Measurements from ENCODE around the gene ARID1B. TPM values are rescaled to one million over a fixed set of nuclear protein-coding genes. Genes with fewer than 3 reads are reported as not detected.

Gene ARID1B
- total and polyA plus RNA-seq, 2 experiments from 2014 or later: 41.9 to 72.7 TPM

- H3K4me1 ChIP-seq (ENCODE audit: low read depth): peaks cover 6% of the 10 kb centered on the region
- no peaks in the 10 kb centered on the region for H3K36me3 ChIP-seq
- DNase-seq (ENCODE audit: low read depth in 1 of 2, low spot score in 1 of 2): no peak
- no peak for TF ChIP-seq CTCF (IDR thresholded peaks at IDR 0.05; ENCODE audit: low read depth, low read length)
- no peaks in the 10 kb centered on the region for H3K27me3 ChIP-seq
- H3K9me3 ChIP-seq (ENCODE audit: low read depth): no peaks in the 10 kb centered on the region
- H3K27ac ChIP-seq: no peak overlapping the region
- no peak overlapping the region for H3K4me3 ChIP-seq
Observed at GRCh38 chr6:156961282-156961892, 184.2 kb downstream of the ARID1B start.

DNA sequence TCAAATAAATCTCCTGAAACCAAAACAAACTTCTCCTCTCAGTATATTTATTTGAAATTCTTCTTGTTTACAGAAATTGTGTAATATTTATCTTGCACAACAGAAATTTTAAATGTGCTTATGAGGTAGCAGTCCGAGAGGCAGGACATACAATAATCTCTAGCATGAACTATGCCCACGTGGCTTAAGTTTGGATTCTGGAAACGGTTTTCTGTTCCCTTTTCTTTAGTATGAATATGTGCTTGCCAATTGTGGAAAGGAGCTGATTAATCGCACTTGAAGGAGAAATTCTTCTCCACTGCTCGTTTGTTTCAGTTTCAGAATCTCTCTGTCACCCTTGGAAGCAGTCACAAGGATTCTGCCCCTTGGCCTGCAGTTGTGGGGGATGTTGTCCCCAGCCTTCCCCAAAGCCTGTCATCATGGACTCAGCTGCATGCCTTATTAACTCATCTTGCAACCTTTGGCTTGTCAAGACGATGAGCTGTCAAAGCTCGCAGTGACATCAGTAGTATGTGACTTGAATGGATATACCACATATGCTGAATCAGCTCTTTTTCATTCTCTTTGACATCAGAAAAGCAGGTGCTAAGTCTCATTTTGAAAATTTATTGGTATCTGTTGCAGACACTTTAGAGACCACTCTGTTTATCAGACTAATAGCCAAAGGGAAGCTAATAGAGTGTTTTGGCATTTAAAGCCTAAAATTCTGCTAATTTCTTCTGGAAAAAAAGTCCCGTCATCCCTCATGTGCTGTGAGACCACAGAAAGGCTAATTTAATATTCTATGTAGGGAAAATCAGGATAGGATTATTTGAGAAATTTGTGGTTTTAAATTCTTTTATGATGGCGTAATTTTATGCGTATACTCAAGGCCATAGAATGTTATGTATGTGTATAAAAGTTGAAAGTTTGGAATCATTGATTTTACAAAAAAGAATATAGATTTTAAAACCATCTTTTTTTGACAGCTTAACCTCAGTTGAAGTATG is 186.8 kb downstream of the ARID1B start:
- peak in 1 of 2 donors; percentile 76 for DNase-seq (ENCODE audit: low read depth in 1 of 2, low spot score in 1 of 2)
- Histone ChIP-seq H3K27me3 (no peaks in the 10 kb centered on the region), H3K4me1 (ENCODE audit: low read depth) (peaks cover 10% of the 10 kb centered on the region), H3K36me3 (no peaks in the 10 kb centered on the region), H3K4me3 (no peak overlapping the region), H3K9me3 (ENCODE audit: low read depth) (no peaks in the 10 kb centered on the region), H3K27ac (peak overlapping the region; percentile 60)
- TF ChIP-seq CTCF (IDR thresholded peaks at IDR 0.05; ENCODE audit: low read depth, low read length): no peak

GRCh38 chr6:156967852-156968251 is 190.7 kb downstream of the ARID1B start:
- DNase-seq (ENCODE audit: low read depth in 1 of 2, low spot score in 1 of 2): no peak
- Histone ChIP-seq H3K9me3 (ENCODE audit: low read depth) (peaks cover 1% of the 10 kb centered on the region), H3K36me3 (no peaks in the 10 kb centered on the region), H3K4me1 (ENCODE audit: low read depth) (peaks cover 10% of the 10 kb centered on the region), H3K27ac (no peak overlapping the region), H3K27me3 (no peaks in the 10 kb centered on the region), H3K4me3 (no peak overlapping the region)
- no peak for TF ChIP-seq CTCF (IDR thresholded peaks at IDR 0.05; ENCODE audit: low read depth, low read length)

GRCh38 chr6:156969233-156969632 is 192.1 kb downstream of the ARID1B start:
- Histone ChIP-seq H3K4me3 (no peak overlapping the region), H3K4me1 (ENCODE audit: low read depth) (peaks cover 9% of the 10 kb centered on the region), H3K9me3 (ENCODE audit: low read depth) (peaks cover 2% of the 10 kb centered on the region), H3K27ac (no peak overlapping the region), H3K36me3 (no peaks in the 10 kb centered on the region), H3K27me3 (no peaks in the 10 kb centered on the region)
- TF ChIP-seq CTCF (IDR thresholded peaks at IDR 0.05; ENCODE audit: low read depth, low read length): no peak
- DNase-seq (ENCODE audit: low read depth in 1 of 2, low spot score in 1 of 2): no peak

- no peaks in the 10 kb centered on the region for H3K36me3 ChIP-seq
- H3K9me3 ChIP-seq (ENCODE audit: low read depth): peaks cover 2% of the 10 kb centered on the region
- no peak for TF ChIP-seq CTCF (IDR thresholded peaks at IDR 0.05; ENCODE audit: low read depth, low read length)
- no peaks in the 10 kb centered on the region for H3K27me3 ChIP-seq
- no peak overlapping the region for H3K4me3 ChIP-seq
- H3K4me1 ChIP-seq (ENCODE audit: low read depth): peaks cover 9% of the 10 kb centered on the region
- no peak for DNase-seq (ENCODE audit: low read depth in 1 of 2, low spot score in 1 of 2)
- no peak overlapping the region for H3K27ac ChIP-seq
Observed at GRCh38 chr6:156970595-156971112, 193.5 kb downstream of the ARID1B start.
